Measurements from ENCODE around the gene TNFAIP8L3. TPM values are rescaled to one million over a fixed set of nuclear protein-coding genes. Genes with fewer than 3 reads are reported as not detected.

The TNFAIP8L3 gene
- total and polyA plus RNA-seq, 2 of the 4 experiments (the other 2 are of a cell fraction), result 0.29 to 0.90 TPM

DNA sequence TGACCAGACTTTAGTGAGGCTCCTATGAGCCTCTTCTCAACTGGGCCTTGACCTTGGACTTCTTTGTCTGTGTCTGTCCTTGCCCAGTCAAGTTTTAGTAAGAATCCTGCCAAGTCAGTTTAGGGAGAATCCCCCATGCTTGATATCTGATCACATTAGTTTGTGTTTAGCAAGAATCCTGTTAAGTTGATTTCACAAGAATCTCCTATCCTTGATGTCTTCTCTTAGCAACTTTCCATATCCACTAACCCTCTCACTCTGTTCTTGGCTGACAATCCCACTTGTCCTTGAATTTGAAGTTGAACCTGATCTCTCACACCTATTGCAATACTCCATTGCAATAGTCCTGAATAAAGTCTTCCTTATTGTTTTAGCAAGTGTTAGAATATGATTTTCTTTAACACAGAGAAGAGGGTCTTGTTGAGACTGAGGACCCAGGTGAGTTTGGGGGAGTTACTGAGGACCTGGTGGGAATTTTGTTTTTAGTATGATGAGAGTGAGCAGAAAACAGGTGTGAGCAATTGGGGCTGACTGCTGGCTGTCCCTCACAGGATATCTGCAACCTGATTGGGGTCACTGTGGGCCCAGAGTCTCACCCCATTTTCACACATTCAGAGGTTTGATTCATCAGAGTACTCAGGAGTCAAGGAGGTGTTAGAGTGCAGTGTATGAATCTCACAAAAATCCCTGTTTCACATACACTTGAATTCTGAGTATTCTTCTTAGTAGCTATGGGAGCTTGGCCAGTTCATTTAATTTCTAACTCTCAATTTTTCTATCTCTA, 39.9 kb upstream of the TNFAIP8L3 start:
- Histone ChIP-seq H4K5ac (ENCODE audit: low read depth, low read length) (no peak overlapping the region), H3K14ac (replicated peaks; ENCODE audit: low read depth, low read length) (0 out of 2 replicates have a peak overlapping the region, but pooled peaks have one; percentile 2), H3K27ac (ENCODE audit: insufficient read depth, low read length) (no peak overlapping the region), H4K91ac (ENCODE audit: insufficient read depth, low read depth, low read length) (no peak overlapping the region), H2BK120ac (ENCODE audit: low read depth, low read length) (no peak overlapping the region), H3K9ac (ENCODE audit: low read depth, low read length) (no peak overlapping the region), H2AK5ac (ENCODE audit: low read depth, low read length) (no peak overlapping the region), H3K23ac (ENCODE audit: low read depth, low read length) (no peak overlapping the region), H2BK5ac (ENCODE audit: low read depth, low read length, poor library complexity, severe bottlenecking) (no peak overlapping the region), H2BK20ac (ENCODE audit: low read depth, low read length) (peak overlapping the region; percentile 8; the same call in 1 of the 2 replicates), H3K4ac (ENCODE audit: low read depth, low read length) (no peak overlapping the region), H2AK9ac (replicated peaks; ENCODE audit: low read depth, low read length, poor library complexity) (no peak overlapping the region), H2AFZ (replicated peaks; ENCODE audit: low read length, poor library complexity) (no peak overlapping the region), H3K9me1 (ENCODE audit: insufficient read depth, low read length) (peaks cover 10% of the 10 kb centered on the region), H3K56ac (ENCODE audit: extremely low read depth, insufficient read depth, low read length) (no peak overlapping the region), H3K9me3 (ENCODE audit: control insufficient read depth, insufficient read depth, low read length) (no peaks in the 10 kb centered on the region), H4K20me1 (ENCODE audit: insufficient read depth, low read length) (peaks cover 4% of the 10 kb centered on the region; the same call in 1 of the 2 replicates), H3K4me3 (ENCODE audit: insufficient read depth, low read depth, low read length) (no peak overlapping the region), H3K18ac (ENCODE audit: low read depth, low read length) (no peak overlapping the region), H3K4me1 (ENCODE audit: control insufficient read depth, insufficient read depth, low read length) (peaks cover 6% of the 10 kb centered on the region), H3K4me2 (ENCODE audit: low read depth, low read length) (no peak overlapping the region), H3K79me1 (ENCODE audit: low read depth in 1 of 2, low read length in 2 of 2) (no peaks in the 10 kb centered on the region), H3K36me3 (ENCODE audit: control insufficient read depth, insufficient read depth, low read length) (no peaks in the 10 kb centered on the region), H4K8ac (ENCODE audit: low read depth in 2 of 2, low read length in 2 of 2) (no peak overlapping the region), H3K27me3 (ENCODE audit: control insufficient read depth, insufficient read depth, low read length) (peaks cover 4% of the 10 kb centered on the region; the same call in 1 of the 2 replicates), H2BK15ac (ENCODE audit: low read depth, low read length) (no peak overlapping the region)
- intact Hi-C loops (cut with micrococcal nuclease), result no loop called here
- ChIA-PET POLR2A (ENCODE audit: unreplicated experiment) (no interaction called here), CTCF (interaction anchor here (1.8 kb wide), 1 partner anchor 29 kb away, joined by 7 read pairs; no protein-coding TSS in a partner anchor)
- BruUV-seq (replicated peaks), result no TSS peak
- in situ Hi-C loops (cut with MboI; ENCODE audit: low sequenced_read_pairs), result no loop called here
- TF ChIP-seq NFE2L2 (IDR thresholded peaks at IDR 0.05; ENCODE audit: low read depth, low read length) (no peak), CEBPB (IDR thresholded peaks at IDR 0.05; ENCODE audit: low read depth, low read length) (no peak), CTCF (conservative IDR thresholded peaks at IDR 0.05; ENCODE audit: low read depth, low read length) (no peak), MAFK (IDR thresholded peaks at IDR 0.05; ENCODE audit: low read depth, low read length) (no peak), RCOR1 (IDR thresholded peaks at IDR 0.05; ENCODE audit: insufficient replicate concordance, low read length) (no peak), FOS (IDR thresholded peaks at IDR 0.05; ENCODE audit: low read depth, low read length) (no peak), SMC3 (IDR thresholded peaks at IDR 0.05; ENCODE audit: low read depth, low read length) (no peak)
- TF ChIP-seq, protein P1, sequence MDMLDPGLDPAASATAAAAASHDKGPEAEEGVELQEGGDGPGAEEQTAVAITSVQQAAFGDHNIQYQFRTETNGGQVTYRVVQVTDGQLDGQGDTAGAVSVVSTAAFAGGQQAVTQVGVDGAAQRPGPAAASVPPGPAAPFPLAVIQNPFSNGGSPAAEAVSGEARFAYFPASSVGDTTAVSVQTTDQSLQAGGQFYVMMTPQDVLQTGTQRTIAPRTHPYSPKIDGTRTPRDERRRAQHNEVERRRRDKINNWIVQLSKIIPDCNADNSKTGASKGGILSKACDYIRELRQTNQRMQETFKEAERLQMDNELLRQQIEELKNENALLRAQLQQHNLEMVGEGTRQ (IDR thresholded peaks at IDR 0.05; ENCODE audit: low read depth, low read length), result no peak
- dilution Hi-C loops (cut with HindIII; ENCODE audit: low sequenced_read_pairs, unreplicated experiment), result no loop called here
- DNase-seq, result no peak
- ATAC-seq (ENCODE audit: low read depth), result no peak
